ENCODE measurements around the gene ACBD3. TPM values are rescaled to one million over a fixed set of nuclear protein-coding genes. Genes with fewer than 3 reads are reported as not detected.
A peak's percentile ranks its signal among the peaks of the same experiment; 100 is the strongest.

Gene ACBD3
- total and polyA plus RNA-seq, 2 of the 8 experiments (the other 6 are each of a cell fraction or from before 2014, with no cell fraction given) = 8.4 to 29.4 TPM

GRCh38 chr1:226104671-226105121 lies 81.8 kb downstream of the ACBD3 start:
- ChIA-PET POLR2A (ENCODE audit: partially characterized antibody) (interaction anchor here (0.6 to 5.1 kb wide), 4 partner anchors 31 to 42 kb away, joined by 3 to 30 read pairs (median 6); partner anchors contain the start of gene H3-3A), CTCF (ENCODE audit: partially characterized antibody) (interaction anchor here (0.8 to 2.0 kb wide), 4 partner anchors 15 to 41 kb away, joined by 3 to 5 read pairs (median 4); no protein-coding TSS in a partner anchor)
- Histone ChIP-seq H3K23me2 (ENCODE audit: low read depth, low read length) (peaks cover 6% of the 10 kb centered on the region; the same call in 1 of the 2 replicates), H3K4ac (replicated peaks; ENCODE audit: insufficient read length, low read depth, low read length) (no peak overlapping the region), H3K23ac (ENCODE audit: insufficient read length) (no peak overlapping the region), H3K56ac (replicated peaks; ENCODE audit: insufficient read length, low read depth, low read length) (no peak overlapping the region), H3K36me3 (ENCODE audit: control insufficient read depth in 2 of 4, insufficient read depth in 4 of 4, low read length in 3 of 4) (no peaks in the 10 kb centered on the region), H3K4me3 (ENCODE audit: extremely low read depth in 1 of 4, insufficient read depth in 2 of 4, low read depth in 3 of 4, low read length in 4 of 4) (no peak overlapping the region), H3K9me3 (ENCODE audit: insufficient read depth in 2 of 2, low read depth in 1 of 2, low read length in 1 of 2) (no peaks in the 10 kb centered on the region), H3K4me1 (replicated peaks in 1 of 4; ENCODE audit: control insufficient read depth in 3 of 4, insufficient read depth in 4 of 4, low read length in 3 of 4) (peaks cover 10 to 21% (median 18%) of the 10 kb centered on the region in 4 experiments), H4K20me1 (replicated peaks in 1 of 2; ENCODE audit: control insufficient read depth in 1 of 2, insufficient read depth in 2 of 2, low read length in 2 of 2) (no peaks in the 10 kb centered on the region), H3K27ac (ENCODE audit: low read depth, low read length) (no peak overlapping the region), H3K79me2 (ENCODE audit: control insufficient read depth in 1 of 2, insufficient read depth in 2 of 2, low read length in 2 of 2) (no peaks in the 10 kb centered on the region), H2AFZ (ENCODE audit: low read length) (0 out of 2 replicates have a peak overlapping the region, but pooled peaks have one; percentile 3), H3K18ac (ENCODE audit: extremely low read depth, low read length) (no peak overlapping the region), H3K14ac (ENCODE audit: insufficient read length) (no peak overlapping the region), H2BK15ac (ENCODE audit: low read length) (no peak overlapping the region), H3K79me1 (ENCODE audit: low read depth, low read length) (no peaks in the 10 kb centered on the region), H3K4me2 (ENCODE audit: insufficient read depth in 1 of 2, low read depth in 2 of 2, low read length in 2 of 2) (no peak overlapping the region), H4K8ac (ENCODE audit: extremely low read depth, insufficient read depth, low read length) (no peak overlapping the region), H3K27me3 (replicated peaks in 1 of 4; ENCODE audit: control insufficient read depth in 3 of 4, extremely low read depth in 1 of 4, insufficient read depth in 3 of 4, low read length in 3 of 4) (no peaks in the 10 kb centered on the region; a peak in 1 of 7 replicates), H2BK20ac (ENCODE audit: low read length) (peak overlapping the region; percentile 37; the same call in 1 of the 2 replicates), H3K9ac (replicated peaks in 1 of 4; ENCODE audit: extremely low read depth in 1 of 4, low read depth in 3 of 4, low read length in 3 of 4) (no peak overlapping the region), H2BK120ac (replicated peaks; ENCODE audit: low read depth, low read length) (no peak overlapping the region), H4K91ac (replicated peaks; ENCODE audit: insufficient read length, low read length) (no peak overlapping the region), H4K5ac (ENCODE audit: insufficient read length, low read depth, low read length) (no peak overlapping the region), H2BK12ac (ENCODE audit: low read depth, low read length) (peak overlapping the region; percentile 62), H2BK5ac (ENCODE audit: low read depth, low read length) (no peak overlapping the region), H2AK5ac (ENCODE audit: low read depth, low read length) (peak overlapping the region; percentile 75; the same call in 1 of the 2 replicates)
- WGBS, 2 experiments (ENCODE audit: extremely low coverage in 1 of 2, insufficient coverage in 1 of 2, insufficient read length in 1 of 2, insufficient replicate concordance in 2 of 2, low coverage in 1 of 2, low lambda C conversion rate in 2 of 2, missing lambda C conversion rate in 1 of 2) = 84% methylated on average over 8 of the region's 8 CpGs; no CpG with 5 or more reads in 1 of the 2 experiments
- TF ChIP-seq FOSL1 (IDR thresholded peaks at IDR 0.05; ENCODE audit: insufficient read depth, low read depth, low read length) (no peak), SIX5 (IDR thresholded peaks at IDR 0.05; ENCODE audit: low read depth, low read length) (no peak), RNF2 (IDR thresholded peaks at IDR 0.05; ENCODE audit: borderline replicate concordance, low read depth, low read length, missing control alignments, poor library complexity, severe bottlenecking) (no peak), TAF1 (IDR thresholded peaks at IDR 0.05; ENCODE audit: low read depth, low read length) (no peak), KDM4A (IDR thresholded peaks at IDR 0.05; ENCODE audit: low read depth, low read length, severe bottlenecking) (no peak)
- FAIRE-seq (no peak), DNase-seq (ENCODE audit: low read depth in 1 of 2, low spot score in 2 of 2) (no peak)
